Stimulated activated CD4-positive, alpha-beta T cell treated with anti-CD3 and anti-CD28 coated beads, Interleukin-12 subunit alpha, Interleukin-12 subunit beta, amount 100 ng/mL, for 48 hours (primary cell): ENCODE data around the gene COBLL1.

Experiments used
- DNase-seq, 3 donors: peaks; one replicate each; pipeline ENCODE4 v3.0.0-alpha.2; 2020; ENCODE audit warnings: low read depth in 2 of 3, low spot score in 1 of 3

Gene COBLL1

GRCh38 chr2:164859251-164859818, 17.7 kb upstream of the COBLL1 start:
- DNase-seq = no peak

- DNase-seq = no peak
These were observed 10.5 kb upstream of the COBLL1 start for GRCh38 chr2:164852086-164852485.

DNA sequence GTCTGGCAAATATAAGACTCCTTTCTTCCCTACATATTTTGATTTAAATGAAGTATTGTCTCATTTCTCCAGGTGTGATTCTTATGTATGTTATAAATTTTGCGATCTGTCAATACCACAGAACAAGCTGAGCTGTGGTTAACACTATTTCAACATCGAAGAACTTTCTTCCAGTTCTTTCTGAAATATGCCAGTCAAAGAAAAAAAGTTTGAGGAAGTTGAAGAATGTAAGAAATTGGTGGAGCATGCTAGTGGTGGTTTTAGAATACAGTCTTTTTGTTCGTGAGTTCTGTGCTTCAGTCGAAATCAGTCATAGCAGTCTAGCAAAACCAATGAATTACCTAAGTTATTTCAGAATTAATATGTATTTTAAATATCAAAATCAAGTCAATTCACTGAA, 8.6 kb upstream of the COBLL1 start:
- no peak for DNase-seq

DNA sequence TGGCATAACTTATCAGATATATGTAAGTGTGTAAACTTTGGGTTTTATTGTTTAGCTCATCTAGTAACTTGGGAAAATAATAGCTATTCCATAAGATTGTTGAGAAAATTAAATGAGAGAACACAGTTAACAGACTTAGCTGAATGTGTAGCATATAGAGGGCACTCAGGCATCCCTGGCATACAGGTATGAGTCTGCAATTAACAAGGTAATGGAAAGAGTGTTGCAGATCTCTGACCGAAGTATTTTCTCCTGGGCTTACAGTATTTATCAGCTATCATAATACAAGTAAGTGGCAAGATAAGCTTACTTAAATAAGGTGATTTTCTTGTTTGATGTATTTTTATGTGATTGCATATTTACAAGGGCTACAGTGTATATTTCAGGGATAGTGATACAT, 7.9 kb upstream of the COBLL1 start:
- no peak for DNase-seq

DNA sequence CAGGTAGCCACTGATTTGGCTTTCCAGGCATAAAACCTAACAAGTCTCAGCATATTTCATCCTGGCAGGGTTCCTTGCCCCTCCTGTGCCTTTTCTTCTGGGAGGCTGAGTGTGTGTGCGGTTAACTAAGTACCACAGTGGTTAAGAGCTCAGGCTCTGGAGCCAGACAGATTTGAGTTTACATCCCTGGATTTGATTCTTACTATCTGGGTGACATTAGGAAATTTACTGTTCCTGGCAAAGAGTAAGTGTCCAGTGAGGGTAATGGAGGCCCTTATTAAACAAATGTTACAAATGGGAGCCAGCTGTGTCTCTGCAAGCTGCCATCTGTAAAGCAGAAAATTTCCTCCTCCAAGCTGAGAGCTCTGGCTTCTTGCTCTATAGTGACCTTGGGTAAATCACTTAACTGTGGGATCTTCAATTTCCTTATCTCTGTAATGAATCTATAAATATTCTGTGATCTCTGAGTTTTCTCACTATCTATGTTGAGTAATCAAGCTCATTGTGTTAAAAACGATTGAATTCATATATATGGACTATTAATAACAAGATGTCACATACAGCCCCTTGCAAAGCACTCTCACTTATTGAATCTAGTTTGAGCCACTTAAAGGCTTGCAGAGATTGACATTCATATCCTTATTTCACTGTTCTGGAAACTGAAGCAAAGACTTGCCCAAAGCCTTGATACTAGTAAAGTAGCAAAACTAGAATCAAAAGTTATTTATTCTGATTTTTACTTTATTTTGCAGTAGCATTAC, 6.5 kb upstream of the COBLL1 start:
- no peak for DNase-seq

GRCh38 chr2:164847291-164847690, 5.7 kb upstream of the COBLL1 start:
- DNase-seq = no peak

- no peak for DNase-seq
These were observed 4.7 kb upstream of the COBLL1 start for GRCh38 chr2:164846276-164846675.

- DNase-seq = no peak
These were observed 1.8 kb upstream of the COBLL1 start for GRCh38 chr2:164843346-164843911.

DNA sequence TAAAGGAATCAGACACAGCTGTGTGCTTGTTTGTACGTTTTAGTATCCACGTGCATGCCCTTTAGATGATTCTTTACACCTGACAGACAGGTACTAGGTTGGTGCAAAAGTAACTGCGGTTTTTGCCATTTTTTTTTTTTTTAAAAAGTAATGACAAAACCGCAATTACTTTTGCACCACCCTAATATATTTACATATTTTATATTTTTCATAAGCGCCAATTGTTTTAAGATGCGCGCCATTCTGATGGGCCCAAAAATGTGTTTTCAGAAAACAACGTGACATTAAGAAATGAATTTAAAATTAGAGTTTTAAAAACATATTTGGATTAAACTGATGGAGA, 972 bp upstream of the COBLL1 start:
- DNase-seq = no peak

DNA sequence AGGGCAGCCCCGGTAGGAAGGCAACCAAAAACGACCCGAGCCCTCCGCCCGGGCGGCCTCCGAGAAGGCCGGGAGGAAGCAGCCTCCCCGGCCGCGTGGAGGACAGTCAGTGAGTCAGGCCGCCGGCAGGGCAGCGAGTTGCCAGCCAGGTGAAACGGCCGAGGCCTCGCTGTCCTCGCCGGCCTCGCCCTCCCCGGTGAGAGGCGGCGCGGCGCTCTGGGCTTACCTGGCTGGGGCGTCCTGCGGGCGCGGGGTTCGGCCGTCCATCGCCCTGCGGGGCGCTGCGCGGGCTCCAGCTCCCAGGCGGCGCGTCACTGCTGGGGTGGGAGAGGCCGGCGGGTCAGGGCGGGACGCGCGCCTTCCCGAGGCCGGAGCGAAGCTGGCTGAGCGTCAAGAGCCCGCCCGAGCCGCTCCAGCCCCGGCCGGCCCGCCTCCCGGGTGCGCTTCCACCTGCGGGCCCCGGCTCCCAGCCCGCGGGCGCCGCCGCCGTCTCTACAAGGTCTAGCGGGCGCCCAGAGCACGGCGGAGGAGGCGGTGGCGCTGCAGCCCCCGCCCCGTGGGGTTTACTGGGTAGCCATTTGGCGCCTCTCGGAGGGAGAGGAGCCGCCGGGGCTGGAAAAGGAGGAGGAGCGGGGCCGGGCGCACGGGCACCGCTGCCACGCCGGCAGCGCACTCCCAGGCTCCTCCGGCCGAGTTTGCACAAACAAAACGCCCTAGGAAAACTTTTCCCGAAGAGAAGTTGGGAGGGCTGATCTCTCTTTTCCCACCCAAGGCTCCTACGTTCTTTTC, 499 bp downstream of the COBLL1 start:
- DNase-seq = peak in 2 of 3 donors; percentile 6 to 12

DNA sequence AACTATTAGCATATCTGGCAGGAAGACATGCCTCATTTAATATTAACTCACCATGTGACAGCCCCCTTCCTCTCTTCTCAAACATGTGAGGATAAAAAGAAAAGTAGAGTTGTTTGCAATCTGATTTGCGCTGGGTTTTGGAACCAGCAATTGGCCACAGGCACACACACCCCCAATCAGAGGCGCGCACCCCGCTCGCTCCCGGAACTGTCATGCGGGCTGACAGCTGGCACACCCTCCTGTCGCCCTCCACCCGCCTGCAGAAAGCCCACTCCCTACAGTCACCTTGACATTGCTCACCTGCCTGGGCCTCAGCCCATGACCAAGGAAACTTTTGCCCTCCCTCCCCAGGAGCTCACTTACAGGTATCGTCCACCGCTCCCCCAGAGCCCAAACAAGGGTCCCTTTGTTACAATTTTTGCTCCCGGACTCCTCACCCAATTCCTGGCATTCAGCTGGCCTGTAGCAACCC, 1.1 kb downstream of the COBLL1 start:
- DNase-seq = no peak

GRCh38 chr2:164839914-164840457, 1.6 kb downstream of the COBLL1 start:
- no peak for DNase-seq

DNA sequence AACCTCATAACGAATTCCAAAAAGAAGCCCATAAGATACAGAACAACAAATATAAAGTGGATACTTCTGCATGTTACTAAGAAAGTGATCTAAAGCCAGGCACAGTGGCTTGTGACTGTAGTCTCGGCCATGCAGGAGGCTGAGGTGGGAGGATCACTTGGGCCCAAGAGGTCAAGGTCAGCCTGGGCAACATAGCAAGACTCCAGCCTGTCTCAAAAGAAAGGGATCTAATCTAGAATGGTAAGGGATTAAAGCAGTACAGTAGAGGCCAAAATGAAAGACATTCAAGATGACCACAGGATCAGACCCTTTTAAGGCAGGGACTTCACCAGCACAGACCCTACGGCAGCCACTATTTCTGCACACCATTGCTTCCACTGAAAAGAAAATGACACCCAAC, 3.8 kb downstream of the COBLL1 start:
- DNase-seq = no peak

DNA sequence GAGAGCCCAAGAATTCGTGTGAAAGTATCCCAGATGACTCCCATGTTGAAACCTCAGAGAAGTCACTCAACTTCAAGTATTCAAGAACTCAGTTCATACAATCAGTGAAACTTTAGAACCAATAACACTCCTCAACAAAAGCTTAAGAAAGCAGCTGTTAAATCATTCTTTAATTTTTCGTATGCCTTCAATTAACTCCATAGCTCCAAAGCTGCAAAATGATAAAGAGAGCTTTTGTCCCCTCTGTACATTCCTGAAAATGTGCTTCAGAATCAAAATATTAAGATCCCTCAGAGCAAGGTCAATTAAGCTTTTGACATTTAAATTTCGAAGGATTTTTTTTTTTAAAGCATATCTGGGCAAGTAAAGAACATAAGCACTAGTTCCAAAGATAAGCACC, 4.7 kb downstream of the COBLL1 start:
- DNase-seq = no peak

GRCh38 chr2:164835302-164835701, 6.3 kb downstream of the COBLL1 start:
- no peak for DNase-seq

DNA sequence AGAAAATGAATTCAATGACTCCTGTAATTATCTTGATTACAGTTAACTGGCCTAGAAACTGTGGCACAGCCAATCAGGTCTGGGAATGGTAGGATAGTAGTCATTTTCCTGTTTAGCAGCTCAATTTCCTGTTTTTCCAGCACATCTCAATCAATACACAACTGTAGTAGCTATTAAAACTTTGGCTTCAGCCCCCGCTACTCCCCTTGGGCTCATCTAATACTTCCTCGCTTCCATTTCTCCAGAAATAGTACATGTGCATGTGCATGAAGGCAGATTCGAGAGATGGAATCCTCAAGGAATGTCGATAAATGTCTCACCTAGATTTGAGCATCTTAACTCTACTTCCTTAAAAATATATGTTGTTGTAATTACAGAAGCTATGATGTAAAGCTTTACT, 9.7 kb downstream of the COBLL1 start:
- no peak for DNase-seq

- DNase-seq = no peak
These were observed 10.4 kb downstream of the COBLL1 start for GRCh38 chr2:164831180-164831579.

- DNase-seq = no peak
These were observed 15.1 kb downstream of the COBLL1 start for GRCh38 chr2:164826293-164827243.

- DNase-seq = no peak
These were observed 16.8 kb downstream of the COBLL1 start for GRCh38 chr2:164824872-164825271.

DNA sequence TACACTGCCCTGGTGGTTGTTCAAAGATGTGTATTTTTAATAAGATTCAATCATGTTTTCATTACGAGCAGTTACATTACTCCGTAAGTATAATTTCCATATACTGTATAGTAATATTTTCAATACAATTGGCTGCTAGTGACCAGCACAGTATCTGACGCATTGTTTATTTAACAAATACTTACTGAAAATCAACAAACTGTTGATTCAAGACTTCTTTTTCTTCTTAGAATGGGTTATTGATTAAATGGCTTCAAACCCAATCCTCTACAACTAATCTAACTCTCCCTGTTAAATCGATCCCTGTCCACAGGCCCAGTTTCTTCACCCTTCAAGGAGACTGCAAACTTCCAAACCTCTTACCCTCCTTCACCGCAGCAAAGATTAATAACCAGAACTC, 18.5 kb downstream of the COBLL1 start:
- no peak for DNase-seq

DNA sequence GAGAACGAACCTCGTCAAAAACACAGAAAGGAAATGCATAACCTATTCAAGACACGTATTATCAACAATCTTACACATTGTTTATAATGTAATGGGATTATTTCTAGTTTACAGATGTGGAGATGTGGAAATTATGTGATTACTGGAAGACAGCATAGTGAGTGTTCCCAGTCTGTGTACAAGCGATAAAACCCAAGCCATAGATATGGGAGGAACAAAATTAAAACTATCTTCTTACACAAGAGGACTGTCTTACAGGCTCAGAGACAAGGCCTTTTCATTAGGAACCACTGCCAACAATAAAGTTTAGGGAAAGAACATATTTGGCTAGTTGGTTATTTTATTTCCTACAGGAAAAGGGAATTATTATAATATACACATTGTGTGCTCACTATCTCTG, 20.3 kb downstream of the COBLL1 start:
- no peak for DNase-seq
